DND-41 (cell line): Measurements from ENCODE around the gene C2CD4B.

Experiments
- ATAC-seq: fragments of 200-7000 bp; cut with Tn5 transposase; 3 replicates; pipeline ENCODE4 v1.9.1; 2021; ENCODE audit warnings: low read depth; ENCODE audit not compliant: insufficient read depth
- DNase-seq: peaks from one replicate; pipeline ENCODE4 v3.0.0-alpha.2; 2020
- H2AFZ ChIP-seq: 2 replicates; pipeline ENCODE4 v1.6.0; 2012; ENCODE audit warnings: low read depth, low read length
- H3K27ac ChIP-seq: 2 replicates; pipeline ENCODE4 v1.5.1; 2012; ENCODE audit warnings: low read length, inconsistent platforms
- H3K27me3 ChIP-seq: fragments of 200-600 bp; sonication (generic); 2 replicates; pipeline ENCODE4 v1.6.0; 2012; ENCODE audit warnings: low read length, mild to moderate bottlenecking, inconsistent platforms; ENCODE audit not compliant: insufficient read depth, poor library complexity
- H3K36me3 ChIP-seq: 2 replicates; pipeline ENCODE4 v1.5.1; 2012; ENCODE audit warnings: low read length, inconsistent platforms; ENCODE audit not compliant: insufficient read depth
- H3K4me1 ChIP-seq: 2 replicates; pipeline ENCODE4 v1.5.1; 2012; ENCODE audit warnings: mild to moderate bottlenecking, low read length; ENCODE audit not compliant: insufficient read depth
- H3K4me2 ChIP-seq: 2 replicates; pipeline ENCODE4 v1.6.0; 2012; ENCODE audit warnings: mild to moderate bottlenecking, moderate library complexity, low read length, inconsistent platforms; ENCODE audit not compliant: insufficient read depth
- H3K4me3 ChIP-seq, 2 experiments: fragments of 200-600 bp in 1 of 2; shearing (Covaris generic) in 1 of 2; 2 replicates each; pipeline ENCODE4 v1.5.1; 2012 to 2016; ENCODE audit warnings: inconsistent platforms in 2 of 2, low read length in 2 of 2, mild to moderate bottlenecking in 2 of 2, low read depth in 1 of 2, moderate library complexity in 1 of 2
- H3K79me2 ChIP-seq: 2 replicates; pipeline ENCODE4 v1.6.0; 2012; ENCODE audit warnings: low read length, inconsistent platforms; ENCODE audit not compliant: insufficient read depth
- H3K9ac ChIP-seq: 2 replicates; pipeline ENCODE4 v1.6.0; 2012; ENCODE audit warnings: low read depth, mild to moderate bottlenecking, inconsistent platforms, low read length, moderate library complexity
- H3K9me3 ChIP-seq: 2 replicates; pipeline ENCODE4 v1.5.1; 2012; ENCODE audit warnings: low read length, moderate library complexity, mild to moderate bottlenecking, inconsistent platforms; ENCODE audit not compliant: insufficient read depth, severe bottlenecking
- H4K20me1 ChIP-seq: 2 replicates; pipeline ENCODE4 v1.6.0; 2012; ENCODE audit warnings: low read length; ENCODE audit not compliant: insufficient read depth
- CTCF ChIP-seq: IDR thresholded peaks from 2 replicates; pipeline ENCODE4 v1.5.1; 2012; ENCODE audit warnings: borderline replicate concordance, low read length, moderate library complexity, mild to moderate bottlenecking; ENCODE audit not compliant: poor library complexity, severe bottlenecking; ENCODE audit errors: extremely low read depth
- EZH2 ChIP-seq: IDR thresholded peaks from 3 replicates; pipeline ENCODE4 v1.6.1; 2012; ENCODE audit warnings: borderline replicate concordance, low read depth, mild to moderate bottlenecking, moderate library complexity, low read length, inconsistent platforms; ENCODE audit not compliant: severe bottlenecking

The C2CD4B gene

DNA sequence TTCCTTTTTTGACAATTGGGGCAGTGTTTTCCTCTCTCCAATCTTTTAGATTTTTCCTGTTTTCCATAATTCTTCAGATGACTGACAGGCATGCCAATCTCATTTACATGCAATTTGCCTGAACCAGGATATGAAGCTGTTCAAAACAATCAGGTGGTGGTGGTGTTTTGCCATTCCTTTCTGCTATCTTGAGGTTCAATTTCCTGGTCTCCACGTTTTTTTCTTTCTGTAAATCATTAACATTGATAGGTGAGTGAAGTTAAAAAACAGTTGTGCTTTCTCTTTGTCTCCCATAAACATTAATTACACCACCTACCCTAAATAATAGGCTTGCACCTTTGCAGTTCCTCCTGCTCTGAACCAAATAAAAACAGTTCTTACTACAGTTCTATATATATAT, 49.2 kb downstream of the C2CD4B start:
- Histone ChIP-seq H4K20me1 (no peaks in the 10 kb centered on the region), H3K79me2 (no peaks in the 10 kb centered on the region), H3K9ac (no peak overlapping the region), H3K27ac (no peak overlapping the region), H3K9me3 (no peaks in the 10 kb centered on the region), H3K4me3 (no peak overlapping the region), H3K27me3 (no peaks in the 10 kb centered on the region), H3K4me2 (no peak overlapping the region), H2AFZ (no peak overlapping the region), H3K4me1 (peaks cover 21% of the 10 kb centered on the region), H3K36me3 (no peaks in the 10 kb centered on the region)
- no peak for ATAC-seq
- TF ChIP-seq CTCF: no peak
- no peak for TF ChIP-seq EZH2
- DNase-seq: no peak
